COR-L47 (cell line): Measurements from ENCODE around the gene AFF1.

Experiments
- DNase-seq: peaks from one replicate; lab custom pipeline; 2025; lab: John Stamatoyannopoulos, UW

The AFF1 gene, protein sequence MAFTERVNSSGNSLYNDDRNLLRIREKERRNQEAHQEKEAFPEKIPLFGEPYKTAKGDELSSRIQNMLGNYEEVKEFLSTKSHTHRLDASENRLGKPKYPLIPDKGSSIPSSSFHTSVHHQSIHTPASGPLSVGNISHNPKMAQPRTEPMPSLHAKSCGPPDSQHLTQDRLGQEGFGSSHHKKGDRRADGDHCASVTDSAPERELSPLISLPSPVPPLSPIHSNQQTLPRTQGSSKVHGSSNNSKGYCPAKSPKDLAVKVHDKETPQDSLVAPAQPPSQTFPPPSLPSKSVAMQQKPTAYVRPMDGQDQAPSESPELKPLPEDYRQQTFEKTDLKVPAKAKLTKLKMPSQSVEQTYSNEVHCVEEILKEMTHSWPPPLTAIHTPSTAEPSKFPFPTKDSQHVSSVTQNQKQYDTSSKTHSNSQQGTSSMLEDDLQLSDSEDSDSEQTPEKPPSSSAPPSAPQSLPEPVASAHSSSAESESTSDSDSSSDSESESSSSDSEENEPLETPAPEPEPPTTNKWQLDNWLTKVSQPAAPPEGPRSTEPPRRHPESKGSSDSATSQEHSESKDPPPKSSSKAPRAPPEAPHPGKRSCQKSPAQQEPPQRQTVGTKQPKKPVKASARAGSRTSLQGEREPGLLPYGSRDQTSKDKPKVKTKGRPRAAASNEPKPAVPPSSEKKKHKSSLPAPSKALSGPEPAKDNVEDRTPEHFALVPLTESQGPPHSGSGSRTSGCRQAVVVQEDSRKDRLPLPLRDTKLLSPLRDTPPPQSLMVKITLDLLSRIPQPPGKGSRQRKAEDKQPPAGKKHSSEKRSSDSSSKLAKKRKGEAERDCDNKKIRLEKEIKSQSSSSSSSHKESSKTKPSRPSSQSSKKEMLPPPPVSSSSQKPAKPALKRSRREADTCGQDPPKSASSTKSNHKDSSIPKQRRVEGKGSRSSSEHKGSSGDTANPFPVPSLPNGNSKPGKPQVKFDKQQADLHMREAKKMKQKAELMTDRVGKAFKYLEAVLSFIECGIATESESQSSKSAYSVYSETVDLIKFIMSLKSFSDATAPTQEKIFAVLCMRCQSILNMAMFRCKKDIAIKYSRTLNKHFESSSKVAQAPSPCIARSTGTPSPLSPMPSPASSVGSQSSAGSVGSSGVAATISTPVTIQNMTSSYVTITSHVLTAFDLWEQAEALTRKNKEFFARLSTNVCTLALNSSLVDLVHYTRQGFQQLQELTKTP

DNA sequence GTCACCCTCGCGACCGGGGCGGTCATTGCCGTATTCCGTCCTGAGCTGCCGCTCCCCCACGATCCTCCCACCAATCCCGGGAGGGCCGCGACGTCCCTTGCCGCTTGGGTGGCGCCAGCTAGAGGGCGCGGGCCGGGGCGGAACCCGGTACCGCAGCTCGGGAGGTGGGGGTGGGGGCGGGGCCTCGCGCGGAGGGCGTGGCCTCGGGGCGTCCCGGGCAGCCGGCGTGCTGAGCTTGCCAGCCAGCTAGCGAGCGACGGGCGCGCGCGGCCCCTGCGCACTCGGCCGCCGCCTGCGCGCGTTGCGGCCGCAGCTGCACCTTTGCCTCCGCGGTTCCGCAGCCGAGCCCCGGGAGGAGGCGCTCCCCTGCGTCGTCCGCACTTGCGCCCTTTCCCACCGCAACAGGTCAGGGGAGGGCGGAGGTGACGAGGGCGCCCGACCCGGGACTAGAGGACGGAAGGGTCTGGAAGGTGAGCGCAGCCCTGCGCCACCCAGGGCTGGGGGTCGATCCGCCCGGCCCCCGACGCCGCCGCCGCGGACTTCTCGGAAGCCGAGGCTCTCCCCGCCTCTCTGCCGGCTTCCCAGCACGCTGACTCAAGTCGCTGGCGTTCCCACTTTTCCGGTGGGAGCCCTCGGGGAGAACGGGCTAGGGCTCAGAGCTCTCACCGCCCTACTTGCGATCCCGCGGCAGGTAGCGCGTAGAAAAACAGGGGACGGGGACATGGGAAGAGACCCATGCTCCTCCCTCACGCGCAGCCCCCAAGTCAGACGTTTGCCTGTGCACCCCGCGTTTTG is at the start of gene AFF1:
Gene AFF1, plus strand, starts transcription at position 241 of the 795 bp plus-strand sequence. CDS start 13,523 bp downstream, outside the sequence.
- DNase-seq = peak; percentile 79

DNA sequence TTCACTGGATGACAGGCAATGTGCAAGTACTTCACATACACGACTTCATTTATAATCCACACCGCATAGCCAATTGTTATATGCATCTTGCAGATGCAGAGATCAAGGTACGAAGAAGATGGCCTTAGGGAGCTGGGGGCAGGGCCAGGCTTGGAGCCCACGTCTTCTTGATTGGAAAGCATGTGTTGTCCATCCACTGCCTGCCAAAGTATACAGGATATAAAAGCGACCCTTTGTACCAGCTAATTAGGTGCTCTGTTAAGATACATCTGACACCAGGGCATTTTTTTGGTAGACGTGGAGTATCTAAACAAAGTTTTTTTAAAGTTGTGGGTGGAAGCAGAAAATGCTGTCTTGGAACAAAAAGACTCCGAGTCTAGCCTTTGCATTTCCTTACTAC is 44.0 kb upstream of the AFF1 start:
- DNase-seq = no peak

DNA sequence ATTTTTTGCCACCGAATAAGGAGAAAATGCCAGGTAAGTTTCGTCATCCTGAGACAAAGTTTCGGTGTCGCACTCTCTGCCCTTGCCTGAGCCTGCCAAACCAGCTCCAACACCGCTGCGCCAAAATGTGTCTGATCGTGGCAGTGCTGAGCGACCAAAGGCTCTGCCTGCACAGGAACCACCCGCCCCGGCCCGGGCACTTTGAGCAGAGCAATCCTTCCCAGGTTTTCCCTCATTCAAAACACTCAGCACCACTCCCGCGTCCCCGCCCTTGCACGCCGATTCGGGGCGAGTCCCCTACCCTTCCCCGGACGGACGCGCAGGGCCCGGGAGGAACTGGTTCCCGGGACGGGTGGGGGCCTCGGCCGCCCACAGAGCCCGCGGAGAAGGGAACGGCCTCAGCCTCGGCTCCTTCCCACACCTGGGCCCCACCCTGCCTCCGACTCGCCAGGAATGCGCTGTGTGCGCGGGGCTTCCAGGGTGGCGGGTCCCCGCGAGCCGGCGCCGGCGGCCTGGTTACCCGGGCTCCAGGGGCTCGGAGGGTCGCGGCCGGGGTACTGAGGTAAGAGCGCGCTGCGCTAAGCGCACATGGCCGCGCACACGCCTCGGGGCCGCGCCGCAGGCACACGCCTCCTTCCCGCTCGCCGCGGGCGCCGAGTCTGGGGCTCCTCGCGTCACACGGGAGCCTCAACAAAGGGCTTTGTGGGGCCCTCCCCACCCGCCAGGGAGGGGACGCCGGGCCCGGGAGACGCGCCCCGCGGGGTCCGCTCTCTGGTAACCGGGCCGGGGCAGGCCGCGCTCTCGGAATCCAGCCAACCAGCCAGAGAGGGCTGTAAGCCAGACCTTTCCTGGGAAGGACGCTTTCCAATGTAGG is 42.8 kb upstream of the AFF1 start, which contains the start of gene C4orf36:
Gene C4orf36, minus strand, starts transcription at position 661 of the 874 bp plus-strand sequence. CDS start 902 bp downstream, outside the sequence.
- DNase-seq = peak; percentile 69

DNA sequence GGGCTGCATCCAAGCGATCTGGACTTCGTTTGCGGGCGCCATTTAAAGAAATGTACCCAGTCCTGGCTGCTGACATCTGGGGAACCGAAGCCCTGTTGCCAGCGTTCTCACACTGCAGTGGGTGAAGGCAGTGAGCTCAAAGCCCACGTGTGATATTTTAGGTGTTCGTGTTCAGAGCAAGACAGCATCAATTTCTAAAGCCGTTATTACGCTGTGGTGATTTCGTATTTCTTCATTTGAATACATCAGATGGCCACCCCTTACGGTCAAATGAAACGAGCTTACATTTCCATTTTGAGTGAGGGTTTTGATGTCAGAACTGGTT is 42.2 kb upstream of the AFF1 start:
- DNase-seq = no peak

DNA sequence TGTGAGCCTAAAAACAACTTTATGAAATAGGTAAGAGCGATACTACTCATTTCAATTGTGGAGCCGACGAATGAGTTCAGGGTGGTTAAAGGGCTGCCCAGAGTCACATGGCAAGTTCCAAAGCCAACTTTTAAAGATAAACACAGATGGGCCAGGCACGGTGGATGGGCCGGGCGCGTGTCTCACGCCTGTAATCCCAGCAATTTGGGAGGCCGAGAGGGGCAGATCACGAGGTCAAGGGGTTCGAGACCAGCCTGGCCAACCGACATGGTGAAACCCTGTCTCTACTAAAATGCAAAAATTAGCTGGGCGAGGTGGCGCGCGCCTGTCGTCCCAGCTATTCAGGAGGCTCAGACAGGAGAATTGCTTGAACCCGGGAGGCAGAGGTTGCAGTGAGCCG is 41.7 kb upstream of the AFF1 start:
- no peak for DNase-seq

DNA sequence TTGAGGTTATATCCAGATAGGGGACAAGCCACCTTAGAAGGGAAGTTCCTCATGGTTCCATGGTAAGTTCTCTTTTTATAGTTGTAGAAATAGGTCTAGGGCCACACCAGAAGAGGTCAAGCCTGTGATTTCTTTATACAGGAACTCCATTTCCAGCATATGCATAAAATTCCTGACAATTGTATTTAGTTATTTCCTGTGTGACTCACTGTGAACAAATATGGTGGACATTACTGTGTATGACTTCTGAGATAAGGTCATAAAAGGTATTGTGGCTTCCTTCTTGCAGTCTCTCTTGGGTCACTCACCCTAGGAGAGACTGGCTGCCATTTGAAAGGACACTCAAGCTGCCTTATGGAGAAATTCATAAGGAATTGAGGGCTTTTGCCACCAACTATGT is 40.4 kb upstream of the AFF1 start:
- DNase-seq = no peak

DNA sequence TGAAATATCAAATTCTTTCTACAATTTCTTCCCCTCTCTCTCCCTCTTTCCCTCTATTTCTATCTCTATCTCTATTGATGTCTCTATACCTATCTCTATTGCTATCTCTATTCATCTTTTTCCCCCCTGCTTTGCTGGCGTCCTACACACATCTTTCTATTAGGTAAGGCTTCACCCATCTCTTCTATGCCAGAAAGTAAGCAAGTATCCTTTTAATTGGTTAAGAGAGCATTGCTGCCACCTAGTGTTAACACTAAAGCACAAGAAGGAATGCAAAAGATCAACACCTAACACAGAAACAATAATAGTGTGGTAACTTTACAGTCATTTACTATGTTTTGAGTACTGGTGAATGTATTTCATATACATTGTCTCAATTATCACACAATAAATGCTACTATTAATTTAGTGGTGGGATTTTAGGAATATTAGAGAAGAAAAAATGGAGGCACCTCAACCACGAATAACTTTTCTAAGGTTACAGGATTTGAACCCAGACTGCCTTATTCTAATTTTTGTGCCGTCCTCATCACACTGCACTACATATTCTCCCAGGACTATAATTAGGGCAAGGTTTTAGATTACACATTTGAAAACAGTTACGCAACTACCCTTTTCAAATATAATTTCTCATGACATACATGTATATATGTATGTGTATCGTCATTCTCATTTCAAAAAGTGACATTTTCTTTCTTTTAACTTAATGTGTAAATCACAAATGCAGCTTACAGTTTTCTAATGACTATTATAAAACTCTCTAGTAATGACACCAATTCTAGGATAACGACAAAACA is 38.9 kb upstream of the AFF1 start:
- peak; percentile 76 for DNase-seq

DNA sequence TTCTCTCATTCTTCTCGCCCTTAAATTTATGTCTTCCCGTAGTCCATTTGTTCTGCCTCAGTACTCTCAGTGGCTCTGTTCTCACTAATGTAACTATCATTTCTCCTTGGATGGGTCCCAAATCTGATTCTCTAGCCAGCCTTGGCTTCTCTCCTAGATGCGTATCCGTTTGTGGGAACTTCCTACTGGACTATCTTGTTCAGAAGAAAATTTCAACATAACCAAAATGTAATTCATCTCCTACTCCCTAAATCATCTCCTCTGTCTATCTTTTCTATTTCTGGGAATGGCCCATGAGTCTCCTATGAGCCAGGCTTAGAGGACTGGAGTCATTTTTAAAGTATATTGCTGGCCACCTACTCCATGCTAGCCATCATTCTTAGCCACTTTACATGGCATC is 38.2 kb upstream of the AFF1 start:
- no peak for DNase-seq

DNA sequence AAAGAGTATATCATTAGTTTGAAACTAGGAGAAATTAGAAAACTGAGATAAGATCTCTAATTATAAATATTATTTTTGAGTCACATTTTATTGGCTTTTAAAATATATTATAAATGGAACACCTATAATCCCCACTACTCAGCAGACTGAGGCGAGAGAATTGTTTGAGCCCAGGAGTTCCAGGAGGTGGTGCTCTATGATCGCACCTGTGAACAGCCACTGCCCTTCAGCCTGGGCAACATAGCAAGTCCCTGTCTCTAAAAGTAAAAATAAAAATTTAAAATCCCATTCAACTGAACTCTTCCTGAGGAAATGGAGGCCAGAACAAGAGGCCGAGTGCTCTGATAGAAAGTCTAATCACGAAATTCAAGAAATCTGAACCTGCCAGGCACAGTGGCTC is 36.2 kb upstream of the AFF1 start:
- no peak for DNase-seq

DNA sequence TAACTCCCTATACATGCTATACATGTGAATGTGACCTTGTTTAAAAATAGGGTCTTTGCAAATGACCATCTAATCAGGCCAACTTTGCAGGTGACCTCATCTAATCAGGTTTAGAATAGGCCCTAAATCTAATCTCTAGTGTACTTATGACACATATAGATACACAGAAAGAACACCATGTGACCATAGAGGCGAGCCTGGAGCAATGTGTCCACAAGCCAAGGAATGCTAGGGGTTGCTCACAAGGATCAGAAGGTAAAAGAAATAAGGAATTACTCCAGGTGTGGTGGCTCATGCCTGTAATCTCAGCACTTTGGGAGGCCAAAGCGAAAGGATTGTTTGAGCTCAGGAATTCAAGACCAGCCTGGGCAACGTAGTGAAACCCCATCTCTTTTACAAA is 32.9 kb upstream of the AFF1 start:
- no peak for DNase-seq

DNA sequence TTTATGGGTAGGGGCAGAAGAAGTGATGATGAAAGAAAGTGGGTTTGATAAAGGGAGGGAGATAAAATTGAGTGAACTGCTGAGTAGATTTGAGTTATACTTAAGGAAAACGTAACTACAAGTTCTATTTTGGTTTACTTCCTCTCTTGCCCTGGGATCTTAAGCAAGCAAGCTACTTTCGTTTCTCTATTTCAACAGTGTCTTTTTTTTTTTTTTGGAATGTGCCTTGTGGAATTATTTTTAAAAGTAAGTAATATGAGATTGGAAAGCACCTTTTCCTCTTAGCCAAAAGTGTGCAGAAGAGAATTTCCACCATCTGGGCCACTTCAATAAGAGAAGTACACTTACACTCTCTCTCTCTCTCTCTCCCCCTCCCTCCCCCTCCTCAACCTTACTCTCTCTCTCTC is 26.6 kb upstream of the AFF1 start:
- DNase-seq = no peak

DNA sequence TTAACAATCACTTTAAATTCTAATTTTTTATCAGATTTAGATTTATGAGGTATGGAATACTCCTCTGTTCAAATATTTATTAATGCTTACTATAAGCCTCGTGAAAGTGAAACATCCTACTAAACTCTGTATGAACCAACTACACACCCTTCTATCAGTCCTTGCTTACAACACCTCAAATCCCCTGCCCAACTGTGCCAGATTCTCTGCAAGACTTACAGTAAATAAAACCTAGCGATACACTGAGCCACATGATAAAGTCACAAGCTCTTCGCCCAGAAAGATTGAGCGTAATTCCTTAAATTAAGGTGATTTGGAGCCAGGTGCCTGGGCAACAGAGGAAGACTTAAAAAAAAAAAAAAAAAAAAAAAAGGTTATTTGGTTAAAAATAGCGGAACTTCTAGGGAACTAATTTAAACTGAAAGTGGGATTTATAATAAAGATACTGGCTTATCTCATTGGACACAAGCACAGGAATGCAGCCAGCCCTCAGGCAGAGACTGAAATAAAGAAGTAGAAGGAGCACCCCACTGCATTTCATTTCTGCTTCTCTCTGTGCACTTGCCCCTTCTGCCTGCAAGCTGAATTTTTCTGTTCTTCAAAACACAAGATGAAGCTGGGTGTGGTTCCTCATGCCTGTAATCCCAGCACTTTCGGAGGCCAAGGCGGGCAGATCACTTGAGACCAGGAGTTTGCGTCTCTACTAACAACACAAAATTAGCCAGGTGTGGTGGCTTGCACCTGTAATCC is 25.1 kb upstream of the AFF1 start:
- DNase-seq = no peak

DNA sequence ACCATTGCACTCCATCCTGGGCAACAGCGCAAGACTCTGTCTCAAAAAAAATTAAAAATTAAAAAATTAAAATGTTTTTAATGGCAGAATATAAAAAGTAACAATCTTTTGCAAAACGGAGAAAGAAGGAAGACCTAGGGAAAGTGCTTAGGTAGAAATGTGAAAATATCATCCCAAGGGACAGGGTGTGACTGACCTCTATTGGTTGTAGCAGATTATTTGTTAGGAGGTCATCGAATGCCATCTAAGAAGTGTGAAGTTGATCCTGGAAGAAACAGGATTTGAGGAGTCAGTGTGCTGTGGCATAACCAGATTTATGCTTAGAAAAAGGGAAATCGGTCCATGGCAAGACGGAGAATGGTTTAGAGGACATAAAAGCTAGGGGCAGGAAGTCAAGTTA is 24.4 kb upstream of the AFF1 start:
- no peak for DNase-seq

DNA sequence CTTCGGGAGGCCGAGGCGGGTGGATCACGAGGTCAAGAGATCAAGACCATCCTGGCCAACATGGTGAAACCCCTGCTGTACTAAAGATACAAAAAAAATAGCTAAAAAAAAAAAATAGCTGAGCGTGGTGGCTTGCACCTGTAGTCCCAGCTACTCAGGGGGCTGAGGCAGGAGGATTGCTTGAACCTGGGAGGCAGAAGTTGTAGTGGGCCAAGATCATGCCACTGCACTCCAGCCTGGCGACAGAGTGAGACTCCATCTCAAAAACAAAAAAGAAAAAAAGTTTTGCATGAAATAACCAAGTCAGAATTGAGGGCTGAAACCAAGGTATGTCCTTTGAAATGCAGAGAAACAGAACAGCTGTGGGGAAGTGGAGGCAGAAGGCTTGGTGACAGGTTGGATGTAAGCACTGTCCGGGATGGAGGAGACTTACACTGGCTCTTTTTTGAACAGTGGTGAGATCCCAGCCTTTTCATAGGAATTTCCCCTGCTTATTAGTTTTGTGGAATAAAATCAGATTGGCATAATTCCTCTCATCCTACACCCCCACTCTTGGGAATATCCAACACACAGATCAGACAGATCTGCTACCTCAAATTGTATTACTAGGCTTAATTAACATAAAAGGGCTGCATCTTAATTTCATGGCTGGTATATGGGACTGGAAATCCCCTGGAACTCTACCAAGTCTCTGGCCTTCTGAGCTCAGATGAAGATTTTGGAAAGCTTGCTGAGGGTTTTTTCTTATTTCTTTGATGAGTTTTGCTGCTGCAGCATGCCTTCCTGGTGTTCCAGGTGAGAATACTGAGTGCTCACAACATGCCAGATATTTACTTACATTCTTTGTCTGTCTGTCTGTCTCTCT is 23.8 kb upstream of the AFF1 start:
- no peak for DNase-seq

DNA sequence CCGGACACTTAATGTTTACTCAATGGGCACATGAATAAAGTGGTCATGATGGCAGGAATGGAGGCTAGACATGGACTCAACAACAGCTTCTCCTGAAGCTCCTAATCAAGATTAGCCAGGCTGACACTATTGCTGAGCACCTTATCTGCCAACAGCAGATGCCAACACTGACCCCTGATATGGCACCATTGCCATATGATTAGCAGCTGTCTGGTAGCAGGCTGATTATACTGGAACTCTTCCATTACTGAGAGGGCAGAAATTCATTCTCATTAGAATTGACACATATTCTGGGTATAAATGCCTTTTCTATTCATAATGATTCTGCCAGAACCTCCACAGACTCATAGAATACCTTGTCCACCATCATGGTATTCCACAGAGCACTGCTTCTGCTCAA is 18.4 kb upstream of the AFF1 start:
- DNase-seq = no peak

DNA sequence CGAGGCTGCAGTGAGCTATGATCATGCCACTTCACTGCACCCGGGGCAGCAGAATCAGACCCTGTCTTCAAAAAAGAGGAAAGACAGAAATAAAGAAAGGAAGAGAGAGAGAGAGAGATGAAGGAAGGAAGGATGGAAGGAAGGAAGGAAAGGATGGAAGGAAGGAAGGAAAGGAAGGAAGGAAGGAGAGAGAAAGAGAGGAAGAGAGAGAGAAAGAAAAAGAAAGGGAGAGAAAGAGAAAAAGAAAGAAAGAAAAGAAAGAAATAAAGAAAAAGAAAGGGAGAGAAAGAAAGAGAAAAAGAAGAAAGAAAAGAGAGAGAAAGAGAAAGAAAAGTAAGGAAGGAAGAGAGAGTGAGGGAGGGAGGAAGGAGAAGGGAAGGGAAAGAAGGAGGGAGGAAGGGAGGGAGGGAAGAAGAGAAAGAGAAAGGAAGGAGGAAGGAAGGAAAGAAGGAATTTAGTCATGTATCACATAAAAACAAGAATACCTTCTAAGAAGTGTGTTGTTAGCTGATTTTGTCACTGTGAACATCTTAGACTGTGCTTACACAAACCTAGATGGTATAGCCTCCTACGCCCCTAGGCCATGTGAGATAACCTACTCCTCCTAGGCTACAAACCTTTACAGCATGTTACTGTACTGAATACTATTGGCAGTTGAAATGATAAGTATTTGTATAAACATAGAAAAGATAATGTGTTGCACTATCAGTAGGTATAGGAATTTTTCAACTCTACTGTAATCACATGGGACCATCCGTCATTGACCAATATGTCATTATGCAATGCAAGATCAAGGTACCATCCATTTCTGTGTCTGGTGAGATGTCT is 17.4 kb upstream of the AFF1 start:
- no peak for DNase-seq

DNA sequence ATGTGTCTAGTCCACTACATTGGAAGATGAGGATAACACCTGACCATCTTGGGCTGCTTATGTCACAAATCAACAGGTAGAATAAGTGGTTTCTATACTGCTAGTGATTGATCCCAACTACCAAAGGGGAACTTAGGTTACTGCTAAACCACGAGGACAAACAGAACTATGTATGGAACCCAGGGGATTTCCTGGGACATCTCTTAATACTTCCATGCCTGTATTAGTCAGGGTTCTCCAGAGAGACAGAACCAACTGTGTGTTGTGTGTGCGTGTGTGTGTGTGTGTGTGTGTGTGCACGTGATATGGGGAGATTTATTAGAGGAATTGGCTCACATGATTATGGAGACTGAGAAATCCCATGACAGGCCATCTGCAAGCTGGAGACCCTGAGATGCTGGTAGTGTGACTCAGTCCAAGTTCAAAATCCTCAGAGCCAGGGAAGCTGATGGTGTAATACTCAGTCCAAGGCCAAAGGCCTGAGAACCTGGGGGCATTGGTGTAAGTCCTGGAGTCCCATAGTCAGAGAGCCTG is 16.2 kb upstream of the AFF1 start:
- no peak for DNase-seq
